ENCODE data around the gene CUZD1. TPM values are rescaled to one million over a fixed set of nuclear protein-coding genes. Genes with fewer than 3 reads are reported as not detected.

CUZD1 gene
- total RNA-seq, 1 donor from 2014 or later = 0.99 TPM

DNA sequence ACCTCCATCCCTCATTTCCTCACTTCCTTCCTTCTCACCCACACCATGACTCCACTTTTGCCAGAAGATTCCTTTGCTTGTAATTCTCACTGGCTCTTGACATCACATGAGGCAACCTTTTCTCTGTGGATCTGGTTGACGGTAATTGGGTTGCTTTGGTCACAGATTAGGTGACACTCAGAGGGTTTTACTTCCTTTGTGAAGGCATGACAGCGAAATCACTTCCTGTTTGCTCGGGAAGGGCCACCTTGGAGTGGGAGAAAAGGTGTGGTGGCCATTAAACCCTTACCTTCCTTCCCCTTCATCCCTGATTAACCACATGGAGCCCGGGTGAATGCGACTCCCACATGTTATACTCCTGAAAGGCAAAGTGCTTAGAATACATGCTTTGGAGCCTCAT is 30.2 kb downstream of the CUZD1 start:
- no peak for DNase-seq (ENCODE audit: low read depth, low spot score)

DNA sequence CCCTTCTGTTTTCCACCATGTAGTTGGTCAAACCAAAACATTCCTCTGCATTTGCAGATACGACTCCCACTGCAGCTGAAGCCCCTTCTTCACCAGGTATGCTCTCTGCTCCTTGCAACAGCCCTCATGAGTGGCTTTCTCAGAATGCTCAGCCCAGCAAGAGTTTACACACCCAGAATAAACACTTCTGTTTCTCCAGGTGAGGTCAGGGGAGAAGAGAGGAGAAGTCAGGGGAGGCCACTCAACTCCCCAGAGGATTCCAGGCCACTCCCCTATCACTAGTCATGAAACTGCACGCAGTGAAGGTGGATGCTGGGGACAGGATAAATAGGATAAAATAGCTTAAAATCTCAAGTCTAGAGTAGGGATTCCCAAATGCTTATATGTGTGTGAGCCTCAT is 31.2 kb downstream of the CUZD1 start:
- no peak for DNase-seq (ENCODE audit: low read depth, low spot score)

DNA sequence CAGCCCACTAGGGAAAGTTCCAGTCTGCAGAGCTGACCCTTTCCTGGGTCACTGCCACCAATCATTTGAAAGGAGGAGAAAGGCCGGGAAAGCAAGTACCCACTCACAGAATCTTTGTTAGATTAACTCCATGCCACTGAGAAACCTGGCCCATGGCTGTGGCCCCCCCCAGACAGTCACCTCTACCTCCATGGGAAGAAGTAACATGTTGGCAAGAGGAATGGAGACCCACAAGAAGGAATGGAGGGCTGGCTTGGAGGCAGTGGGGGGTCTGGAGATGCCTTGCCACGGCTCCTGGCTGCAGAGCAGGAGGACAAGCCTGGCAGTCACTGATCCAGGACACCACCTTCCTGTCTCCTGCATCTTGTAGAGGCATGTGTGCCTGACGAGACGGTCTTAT is 32.9 kb downstream of the CUZD1 start:
- DNase-seq (ENCODE audit: low read depth, low spot score) = no peak

DNA sequence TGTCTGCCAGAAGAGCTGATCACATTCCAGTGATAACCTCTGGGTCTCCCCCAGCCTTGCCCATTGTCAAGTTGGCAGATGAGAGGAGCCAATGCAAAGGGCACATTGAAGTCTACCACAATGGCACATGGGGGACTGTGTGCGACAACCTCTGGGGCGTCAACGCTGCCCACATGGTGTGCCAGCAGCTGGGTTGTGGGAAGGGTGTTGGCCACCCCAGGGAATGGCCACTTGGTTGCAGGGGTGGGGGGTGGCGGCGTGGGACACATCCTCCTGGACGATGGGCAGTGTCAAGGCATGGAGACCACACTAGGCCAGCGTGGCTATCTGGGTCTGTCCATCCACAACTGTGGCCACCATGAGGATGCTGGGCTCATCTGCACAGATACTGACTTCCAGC is 43.4 kb downstream of the CUZD1 start:
- no peak for DNase-seq (ENCODE audit: low read depth, low spot score)

DNA sequence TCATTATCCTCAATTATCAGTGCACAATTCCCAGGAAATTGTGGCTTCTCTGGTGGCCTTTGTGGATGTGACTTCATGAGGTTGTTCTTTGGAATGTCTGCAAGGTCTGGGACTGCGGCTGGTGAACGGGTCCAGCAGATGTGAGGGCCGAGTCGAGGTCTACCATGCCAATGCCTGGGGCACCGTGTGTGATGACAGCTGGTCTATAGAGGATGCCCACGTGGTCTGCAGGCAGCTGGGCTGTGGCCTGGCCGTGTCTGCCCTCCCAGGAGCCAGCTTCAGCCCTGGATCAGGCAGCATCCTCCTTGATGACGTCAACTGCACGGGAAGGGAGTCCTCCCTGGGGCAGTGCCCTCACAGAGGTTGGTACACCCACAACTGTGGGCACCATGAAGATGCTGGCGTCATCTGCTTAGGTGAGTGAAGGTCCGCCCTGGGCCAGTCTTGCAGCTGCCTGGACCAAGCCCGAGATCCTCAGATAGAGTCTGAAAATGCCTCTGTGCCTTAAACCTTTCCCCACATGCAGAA is 46.9 kb downstream of the CUZD1 start:
- DNase-seq (ENCODE audit: low read depth, low spot score) = no peak

DNA sequence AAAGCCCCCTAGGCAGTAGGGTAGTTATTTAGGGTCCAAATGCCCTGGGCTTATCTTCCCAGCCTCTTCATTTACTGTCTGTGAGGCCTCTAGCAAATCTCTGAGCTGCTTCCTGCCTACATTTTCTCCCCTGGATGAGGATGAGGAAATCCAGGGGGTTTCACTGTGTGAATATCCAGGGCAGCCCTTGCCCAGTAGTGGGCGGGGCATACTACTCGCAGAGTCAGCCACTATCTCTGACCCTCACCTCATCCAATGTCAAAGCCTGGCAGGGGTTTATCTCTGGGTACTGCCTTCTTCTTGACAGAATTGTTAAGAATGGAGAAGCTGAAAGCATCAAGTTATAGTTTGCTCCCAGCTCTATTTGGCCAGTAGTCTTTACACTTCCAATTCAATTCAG is 48.9 kb downstream of the CUZD1 start:
- no peak for DNase-seq (ENCODE audit: low read depth, low spot score)

DNA sequence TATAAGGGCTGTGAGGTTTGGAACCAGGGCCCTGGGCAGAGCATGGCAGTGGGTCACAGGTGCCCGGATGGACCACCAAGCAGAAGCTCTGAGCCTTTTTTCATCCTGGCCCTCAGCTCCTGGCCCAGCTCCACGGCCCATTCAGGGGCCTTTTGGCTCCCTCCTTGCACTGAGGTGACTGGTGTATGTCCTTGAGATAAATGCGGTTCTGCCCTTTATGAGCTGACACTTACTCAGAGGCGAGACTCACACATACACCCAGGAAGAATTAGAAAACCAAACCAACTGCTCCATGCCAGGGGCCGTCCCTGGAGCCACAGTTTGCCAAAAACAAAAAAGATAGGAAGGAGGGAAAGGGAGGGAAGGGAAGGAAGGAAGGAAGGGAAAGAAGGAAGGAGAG is 49.7 kb downstream of the CUZD1 start:
- DNase-seq (ENCODE audit: low read depth, low spot score) = no peak

DNA sequence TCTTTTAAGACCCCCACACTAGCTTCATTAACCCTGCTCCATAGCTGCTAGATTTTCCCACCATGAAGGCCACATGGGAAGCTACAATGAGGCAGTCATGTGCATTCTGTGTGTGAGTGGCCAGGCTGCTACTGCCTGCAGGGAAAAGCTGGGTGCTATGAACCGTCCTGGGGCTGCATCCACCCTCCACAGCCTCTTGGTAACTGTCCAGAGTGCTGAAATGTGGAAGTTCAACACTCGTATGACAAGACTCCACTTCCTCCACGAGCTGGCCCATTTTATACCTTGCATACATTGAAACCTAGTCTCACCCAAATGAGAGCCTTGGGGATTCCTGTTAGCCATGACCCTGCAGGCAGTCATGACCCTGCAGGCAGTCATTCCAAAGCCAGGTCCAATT is 59.4 kb downstream of the CUZD1 start:
- no peak for DNase-seq (ENCODE audit: low read depth, low spot score)

DNA sequence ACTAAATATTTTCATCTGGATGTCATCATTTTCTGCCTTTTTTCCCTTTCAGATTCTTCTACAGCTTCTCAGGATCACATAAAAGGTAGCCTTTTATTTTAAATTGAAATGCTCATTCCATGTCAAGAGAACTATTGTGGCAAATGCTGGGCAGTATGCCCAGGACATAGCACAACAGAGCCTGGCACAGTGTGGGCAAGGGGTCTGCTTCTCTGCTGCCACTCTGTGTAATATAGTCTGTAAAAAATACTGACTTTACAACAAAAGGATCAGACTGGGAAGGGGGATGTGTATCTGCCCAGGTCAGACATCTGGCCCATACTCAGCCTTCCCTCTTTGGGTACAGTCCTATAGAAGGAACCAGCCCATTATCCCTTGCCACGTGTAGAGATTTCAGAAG is 62.7 kb downstream of the CUZD1 start:
- no peak for DNase-seq (ENCODE audit: low read depth, low spot score)

Other genes with a start within 250 kb of the CUZD1 start
- not detected in 2 replicates for gene C10orf120, start 146.0 kb downstream of the CUZD1 start, total RNA-seq
- gene FAM24B, start 33.7 kb upstream of the CUZD1 start, total RNA-seq = 7.1 and 7.9 TPM in 2 replicates
- not detected in 2 replicates for gene FAM24A, start 64.8 kb upstream of the CUZD1 start, total RNA-seq
- 19.3 and 24.5 TPM in 2 replicates for gene C10orf88, start 108.4 kb upstream of the CUZD1 start, total RNA-seq
- 3.0 and 3.9 TPM in 2 replicates for gene PSTK, start 134.5 kb upstream of the CUZD1 start, total RNA-seq
- 2.7 and 3.8 TPM in 2 replicates for gene IKZF5, start 162.9 kb upstream of the CUZD1 start, total RNA-seq
- gene ACADSB, start 163.1 kb upstream of the CUZD1 start, total RNA-seq = 4.5 and 5.7 TPM in 2 replicates